HG02870 (cell line): ENCODE results near the gene COL23A1.
"Not testable (repeated sequence)": the region's sequence is repeated elsewhere in the genome, so short reads cannot be mapped to it uniquely, and the experiment has no call there.

Experiments used
- ATAC-seq: cut with Tn5 transposase; IDR thresholded peaks from one replicate; pipeline ENCODE4 v1.9.1; 2021; ENCODE audit warnings: mild to moderate bottlenecking, moderate library complexity; ENCODE audit not compliant: unreplicated experiment

Gene COL23A1

GRCh38 chr5:178332210-178332641 lies 258.0 kb downstream of the COL23A1 start:
- ATAC-seq, result no peak

- ATAC-seq, result no peak
Measured at GRCh38 chr5:178331491-178331996, 258.6 kb downstream of the COL23A1 start.

- no peak for ATAC-seq
Measured at GRCh38 chr5:178330791-178331404, 259.3 kb downstream of the COL23A1 start.

GRCh38 chr5:178328826-178329730 lies 261.1 kb downstream of the COL23A1 start:
- ATAC-seq, result no peak

GRCh38 chr5:178327931-178328711 lies 262.1 kb downstream of the COL23A1 start:
- ATAC-seq, result no peak

- no peak for ATAC-seq
Measured at GRCh38 chr5:178327446-178327845, 262.7 kb downstream of the COL23A1 start.

- ATAC-seq, result no peak
Measured at GRCh38 chr5:178326374-178326715, 263.8 kb downstream of the COL23A1 start.

- ATAC-seq, result no peak
Measured at GRCh38 chr5:178325679-178326373, 264.4 kb downstream of the COL23A1 start.

GRCh38 chr5:178325311-178325678 lies 264.9 kb downstream of the COL23A1 start:
- no peak for ATAC-seq

GRCh38 chr5:178324481-178325310 lies 265.5 kb downstream of the COL23A1 start:
- ATAC-seq, result peak; percentile 64

GRCh38 chr5:178323961-178324360 lies 266.2 kb downstream of the COL23A1 start:
- ATAC-seq, result peak; percentile 48

GRCh38 chr5:178323541-178323865 lies 266.7 kb downstream of the COL23A1 start:
- ATAC-seq, result peak; percentile 4

GRCh38 chr5:178322736-178323540 lies 267.3 kb downstream of the COL23A1 start:
- peak; percentile 26 for ATAC-seq

- no peak for ATAC-seq
Measured at GRCh38 chr5:178320281-178320855, 269.8 kb downstream of the COL23A1 start.

GRCh38 chr5:178319541-178320041 lies 270.6 kb downstream of the COL23A1 start:
- no peak for ATAC-seq

GRCh38 chr5:178318893-178319292 lies 271.3 kb downstream of the COL23A1 start:
- ATAC-seq, result no peak

- no peak for ATAC-seq
Measured at GRCh38 chr5:178318382-178318781, 271.8 kb downstream of the COL23A1 start.

GRCh38 chr5:178317727-178318126 lies 272.5 kb downstream of the COL23A1 start:
- not testable (repeated sequence) for ATAC-seq
